Neural progenitor cell (in vitro differentiated cells): ENCODE measurements around the gene PTH2.

Source experiments
- CTCF ChIP-seq: fragments of 200-600 bp; sonication (generic); IDR thresholded peaks from 2 replicates; pipeline ENCODE4 v1.5.1; 2017; ENCODE audit warnings: antibody characterized with exemption, mild to moderate bottlenecking
- EZH2 ChIP-seq: fragments of 200-600 bp; sonication (generic); IDR thresholded peaks from 2 replicates; pipeline ENCODE4 v1.6.1; 2017; ENCODE audit warnings: antibody characterized with exemption, mild to moderate bottlenecking, moderate library complexity
- EZH2phosphoT487 ChIP-seq: fragments of 200-600 bp; sonication (generic); IDR thresholded peaks from 2 replicates; pipeline ENCODE4 v1.6.1; 2017; ENCODE audit warnings: antibody characterized with exemption

- TF ChIP-seq EZH2: no peak
- no peak for TF ChIP-seq CTCF
- no peak for TF ChIP-seq EZH2phosphoT487
These were observed 4.7 kb downstream of the PTH2 start for GRCh38 chr19:49418511-49418910.
